Sigmoid colon (tissue), 7 donors: ENCODE data around the gene TDRD6. TPM values are rescaled to one million over a fixed set of nuclear protein-coding genes. Genes with fewer than 3 reads are reported as not detected.

ENCODE experiments used
- DNase-seq: peaks from one replicate; pipeline ENCODE4 v3.0.0-alpha.2; 2019
- H3K27ac ChIP-seq, 4 donors: fragments of 200-600 bp; sonication (generic); one replicate each; pipeline ENCODE4 v1.5.1; 2016 to 2019; ENCODE audit warnings: mild to moderate bottlenecking in 1 of 4
- H3K27me3 ChIP-seq, 3 donors: fragments of 200-600 bp; sonication (generic); one replicate each; pipeline ENCODE4 v1.5.1; 2019; ENCODE audit warnings: mild to moderate bottlenecking in 1 of 3
- H3K36me3 ChIP-seq, 4 donors: fragments of 200-600 bp; sonication (generic); one replicate each; pipeline ENCODE4 v1.5.1; 2016 to 2019
- H3K4me1 ChIP-seq, 4 donors: fragments of 200-600 bp; sonication (generic); one replicate each; pipeline ENCODE4 v1.5.1; 2017 to 2019
- H3K4me3 ChIP-seq, 4 donors: fragments of 200-600 bp; sonication (generic); one replicate each; pipeline ENCODE4 v1.5.1; 2017 to 2019; ENCODE audit warnings: mild to moderate bottlenecking in 2 of 4, moderate library complexity in 1 of 4
- H3K9me3 ChIP-seq, 4 donors: fragments of 200-600 bp in 3 of 4; sonication (generic) in 3 of 4; one replicate each; pipeline versions ENCODE4 v1.5.1 to v1.6.1; 2013 to 2019
- CTCF ChIP-seq, 4 experiments: fragments of 450-650 bp in 3 of 4; fragments of 200-600 bp in 1 of 4; IDR thresholded peaks; one replicate each; pipeline ENCODE4 v1.5.1; 2016 to 2019; ENCODE audit warnings: antibody characterized with exemption in 4 of 4, mild to moderate bottlenecking in 3 of 4, moderate library complexity in 2 of 4
- EP300 ChIP-seq, 4 donors: sonication (generic); formaldehyde crosslinking; IDR thresholded peaks; one replicate each; pipeline ENCODE4 v1.6.1; 2017; ENCODE audit warnings: antibody characterized with exemption in 4 of 4
- POLR2A ChIP-seq, 2 donors: fragments of 450-650 bp; IDR thresholded peaks; one replicate each; pipeline ENCODE4 v1.6.1; 2016; ENCODE audit warnings: antibody characterized with exemption in 2 of 2, mild to moderate bottlenecking in 2 of 2, moderate library complexity in 2 of 2
- POLR2AphosphoS5 ChIP-seq, 4 donors: sonication (generic); formaldehyde crosslinking; IDR thresholded peaks; one replicate each; pipeline ENCODE4 v1.6.1; 2017; ENCODE audit warnings: antibody characterized with exemption in 4 of 4
- WGBS, 2 donors: extraction: QIAGEN DNeasy Blood & Tissue Kit; methylation state at CpG; one replicate each; pipeline ENCODE4 v1.1.7; 2013; 5-methylcytosine and 5-hydroxymethylcytosine counted together
- intact Hi-C: fragments of 100-400 bp; cut with DNase I; formaldehyde crosslinking; loops from one replicate; pipeline ENCODE4 v1.15.1; 2023
- polyA plus RNA-seq, 3 donors: library from polyadenylated mRNA; stranded (reverse); fragments of 200-250 nt; gene quantifications; one replicate each; pipeline ENCODE4 v1.2.3, GENCODE V29; 2013
- total RNA-seq, 4 donors: library from RNA; depleted of rRNA; stranded (reverse); fragments of >200 nt; gene quantifications; one replicate each; pipeline ENCODE4 v1.1.0, GENCODE V29; 2016
- donor health status: healthy with polysubstance abuse.
- donor health status: Bipolar disorder and iron deficiency.
- donor health status: healthy.

The TDRD6 gene
- total and polyA plus RNA-seq, 7 donors = under 0.01 to 1.9 (median 0.72) TPM; not detected in 1

DNA sequence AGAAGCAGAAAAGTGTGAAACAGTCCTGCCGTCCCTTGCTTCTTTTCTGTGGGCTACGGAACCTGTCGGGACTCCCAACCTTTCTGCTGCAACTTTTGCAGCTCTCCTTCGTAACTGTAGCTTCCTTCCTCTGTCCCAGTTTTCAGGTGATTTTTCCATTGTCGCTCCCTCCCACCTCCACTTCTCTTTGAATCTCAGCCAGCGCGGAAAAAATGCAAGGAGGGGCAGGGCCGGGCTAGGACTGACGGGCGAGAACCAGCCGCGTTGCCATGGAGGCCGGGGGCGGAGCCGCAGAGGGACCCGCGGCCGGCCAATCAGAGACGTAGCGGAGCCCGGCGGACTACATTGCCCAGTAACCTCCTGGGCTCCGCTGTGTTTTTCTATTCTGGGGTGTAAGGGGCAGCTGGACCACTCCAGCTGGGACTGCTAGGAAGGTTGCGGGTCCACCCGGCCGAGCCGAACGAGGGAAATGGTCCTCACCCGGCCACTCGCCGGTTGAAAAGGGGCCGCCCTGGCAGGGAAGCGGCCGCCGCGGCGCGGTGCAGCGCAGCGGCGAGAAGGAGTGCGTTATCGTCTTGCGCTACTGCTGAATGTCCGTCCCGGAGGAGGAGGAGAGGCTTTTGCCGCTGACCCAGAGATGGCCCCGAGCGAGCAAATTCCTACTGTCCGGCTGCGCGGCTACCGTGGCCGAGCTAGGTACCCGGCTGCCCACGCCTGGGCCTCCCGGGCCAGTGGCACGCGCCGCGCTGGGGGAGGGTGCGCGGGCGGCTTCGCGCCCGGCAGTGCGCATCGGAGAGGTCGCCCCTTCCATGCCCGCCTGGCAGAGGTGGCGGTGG, 34.9 kb upstream of the TDRD6 start, which contains the start of the genes CYP39A1 and SLC25A27:
Gene CYP39A1, minus strand, starts transcription at position 216 of the 836 bp plus-strand sequence. CDS start 236 bp downstream, outside the sequence.
Gene SLC25A27, plus strand, starts transcription at position 373 of the 836 bp plus-strand sequence. Its CDS starts 218 bp downstream, at position 591.
- WGBS, 2 donors = 0% methylated on average over 72 of the region's 72 CpGs
- H3K4me3 ChIP-seq = peak within 1 kb of the TSS; percentile 62 to 77 (median 76)

DNA sequence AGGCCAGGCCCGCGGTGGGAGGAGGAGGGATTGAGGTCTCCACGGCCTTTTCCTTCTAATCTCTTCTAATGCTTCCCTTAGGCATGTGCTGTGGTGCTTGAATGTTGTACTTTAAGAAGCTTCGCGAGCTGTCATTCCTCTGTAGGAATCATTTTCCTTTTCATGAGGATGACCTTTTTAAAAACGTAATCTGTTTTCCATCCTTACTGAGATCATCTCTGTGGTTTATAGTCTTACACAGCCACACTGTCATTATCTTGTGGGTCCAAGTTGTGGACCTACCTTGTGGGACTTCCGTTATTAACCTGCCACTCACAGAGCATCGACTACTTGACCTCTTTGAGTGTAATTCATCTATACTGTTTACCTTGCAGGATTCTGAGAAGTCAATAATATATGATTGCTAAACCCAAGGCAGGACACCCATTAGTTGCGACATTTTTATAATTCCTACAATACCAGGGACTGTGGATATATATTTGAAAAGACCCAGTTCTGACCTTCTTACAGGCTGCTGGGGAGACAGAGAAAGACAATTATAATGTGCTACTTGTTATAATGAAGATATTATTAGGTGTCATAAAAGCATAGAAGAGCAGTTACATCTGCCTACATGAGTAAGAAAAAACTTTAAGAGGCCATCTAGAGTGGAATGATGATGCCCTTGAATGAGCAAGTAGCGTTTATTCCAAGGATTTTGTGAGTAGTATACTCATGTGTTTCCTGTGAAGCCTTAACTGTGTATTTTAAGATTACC, 34.1 kb upstream of the TDRD6 start:
- H3K27me3 ChIP-seq = no peaks in the 10 kb centered on the region
- no peaks in the 10 kb centered on the region for H3K9me3 ChIP-seq
- H3K4me3 ChIP-seq = peak overlapping the region; percentile 62 to 77 (median 76)
- H3K4me1 ChIP-seq = peaks cover 0 to 29% (median 14%) of the 10 kb centered on the region in 4 donors
- intact Hi-C loops = no loop called here
- peak overlapping the region; percentile 85 to 90 (median 85) for H3K27ac ChIP-seq
- TF ChIP-seq POLR2A (IDR thresholded peaks at IDR 0.05) (no peak), POLR2AphosphoS5 (IDR thresholded peaks at IDR 0.05) (no peak), EP300 (IDR thresholded peaks at IDR 0.05) (no peak), CTCF (IDR thresholded peaks at IDR 0.05) (no peak)
- H3K36me3 ChIP-seq = peaks cover 0 to 4% (median 0%) of the 10 kb centered on the region in 4 donors
- DNase-seq = no peak
- 12 to 32% methylated on average over 10 of the region's 10 CpGs for WGBS, 2 donors

More for the DNA sequence above, 34.9 kb upstream of the TDRD6 start, which contains the start of the genes CYP39A1 and SLC25A27:
- peak; percentile 96 for DNase-seq
- Histone ChIP-seq H3K36me3 (no peaks in the 10 kb centered on the region), H3K27ac (peak within 1 kb of the TSS; percentile 85 to 90 (median 85)), H3K9me3 (no peaks in the 10 kb centered on the region), H3K4me1 (peaks cover 0 to 29% (median 14%) of the 10 kb centered on the region in 4 donors), H3K27me3 (no peaks in the 10 kb centered on the region)
- intact Hi-C loops = no loop called here
- TF ChIP-seq EP300 (IDR thresholded peaks at IDR 0.05) = no peak
- TF ChIP-seq POLR2A (IDR thresholded peaks at IDR 0.05) = peak; percentile 11
- TF ChIP-seq POLR2AphosphoS5 (IDR thresholded peaks at IDR 0.05) = peak; percentile 26 to 85 (median 61)

DNA sequence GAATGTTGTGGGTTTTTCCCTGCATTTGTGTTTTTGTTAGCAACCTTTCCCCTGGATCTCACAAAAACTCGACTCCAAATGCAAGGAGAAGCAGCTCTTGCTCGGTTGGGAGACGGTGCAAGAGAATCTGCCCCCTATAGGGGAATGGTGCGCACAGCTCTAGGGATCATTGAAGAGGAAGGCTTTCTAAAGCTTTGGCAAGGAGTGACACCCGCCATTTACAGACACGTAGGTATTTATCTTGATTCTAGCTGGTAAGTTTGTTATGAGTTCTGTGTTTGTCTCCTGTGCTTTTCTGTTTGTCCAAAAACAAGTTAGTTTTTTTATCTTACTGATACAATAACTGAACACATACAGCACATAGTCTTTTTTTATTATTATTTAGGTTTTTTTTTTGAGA, 31.9 kb upstream of the TDRD6 start:
- Histone ChIP-seq H3K9me3 (no peaks in the 10 kb centered on the region), H3K27ac (no peak overlapping the region), H3K27me3 (no peaks in the 10 kb centered on the region), H3K36me3 (peaks cover 0 to 16% (median 0%) of the 10 kb centered on the region in 4 donors), H3K4me3 (no peak overlapping the region), H3K4me1 (peaks cover 0 to 26% (median 11%) of the 10 kb centered on the region in 4 donors)
- intact Hi-C loops = no loop called here
- no peak for TF ChIP-seq EP300 (IDR thresholded peaks at IDR 0.05)
- TF ChIP-seq POLR2AphosphoS5 (IDR thresholded peaks at IDR 0.05) = no peak
- TF ChIP-seq POLR2A (IDR thresholded peaks at IDR 0.05) = no peak
- TF ChIP-seq CTCF (IDR thresholded peaks at IDR 0.05) = no peak
- 68 to 80% methylated on average over 6 of the region's 6 CpGs for WGBS, 2 donors
- DNase-seq = no peak

GRCh38 chr6:46657642-46658041, 30.0 kb upstream of the TDRD6 start:
- DNase-seq = no peak
- H3K27me3 ChIP-seq = no peaks in the 10 kb centered on the region
- H3K4me1 ChIP-seq = peaks cover 0 to 12% (median 6%) of the 10 kb centered on the region in 4 donors
- H3K27ac ChIP-seq = no peak overlapping the region
- no peaks in the 10 kb centered on the region for H3K9me3 ChIP-seq
- TF ChIP-seq CTCF (IDR thresholded peaks at IDR 0.05) = no peak
- no peak for TF ChIP-seq POLR2AphosphoS5 (IDR thresholded peaks at IDR 0.05)
- no peak for TF ChIP-seq POLR2A (IDR thresholded peaks at IDR 0.05)
- no peak for TF ChIP-seq EP300 (IDR thresholded peaks at IDR 0.05)
- intact Hi-C loops = no loop called here
- H3K4me3 ChIP-seq = no peak overlapping the region
- peaks cover 0 to 23% (median 0%) of the 10 kb centered on the region in 4 donors for H3K36me3 ChIP-seq
